ENCODE results near the gene UNC13A. TPM values are rescaled to one million over a fixed set of nuclear protein-coding genes. Genes with fewer than 3 reads are reported as not detected.

Gene UNC13A
- polyA plus RNA-seq, 3 donors = 0.01 TPM; not detected in 2

DNA sequence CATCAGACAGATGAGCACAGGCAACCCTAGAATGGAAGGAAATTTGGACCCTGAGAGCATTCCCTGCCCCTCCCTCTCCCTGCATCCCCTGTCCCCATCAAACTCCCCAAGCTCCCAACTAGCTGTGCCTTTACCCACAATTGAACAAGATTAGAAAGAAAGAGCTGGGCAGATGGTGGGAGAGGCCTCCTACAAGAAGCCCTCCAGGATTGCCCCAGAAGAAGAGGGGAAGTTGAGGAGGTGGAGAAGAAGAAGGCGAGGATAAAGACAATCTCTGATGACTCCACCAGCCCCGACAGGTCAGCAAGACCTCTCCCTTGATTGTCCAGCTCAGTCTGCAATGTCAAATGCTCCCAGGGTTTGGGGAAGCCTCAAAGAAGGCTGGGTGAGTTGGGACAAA lies 11.9 kb downstream of the UNC13A start:
- peaks cover 9 to 24% of the 10 kb centered on the region in 2 donors for H3K27me3 ChIP-seq (ENCODE audit: control insufficient read depth in 2 of 2, insufficient read depth in 2 of 2, low read length in 2 of 2)
- no peak overlapping the region for H2AFZ ChIP-seq (ENCODE audit: insufficient read depth, low read depth, low read length, poor library complexity, severe bottlenecking)
- Mint-ChIP-seq H3K27ac (no peak overlapping the region), H3K4me1 (peaks cover 12% of the 10 kb centered on the region), H3K4me3 (no peak overlapping the region), H3K9me3 (peaks cover 0 to 2% (median 0%) of the 10 kb centered on the region in 7 donors), H3K27me3 (ENCODE audit: low read depth in 3 of 3) (peaks cover 41 to 50% (median 45%) of the 10 kb centered on the region in 3 donors), H3K36me3 (no peaks in the 10 kb centered on the region)
- no peak overlapping the region for H3K27ac ChIP-seq (ENCODE audit: low read depth in 1 of 2, low read length in 2 of 2)
- H3K4me1 ChIP-seq (ENCODE audit: control insufficient read depth in 1 of 2, insufficient read depth in 2 of 2, low read length in 2 of 2) = peaks cover 10 to 11% of the 10 kb centered on the region in 2 donors
- peaks cover 0 to 2% of the 10 kb centered on the region in 2 donors for H3K9me3 ChIP-seq (replicated peaks in 1 of 2; ENCODE audit: control insufficient read depth in 1 of 2, insufficient read depth in 1 of 2, low read length in 2 of 2)
- no peak overlapping the region for H3K4me3 ChIP-seq (replicated peaks in 1 of 3; ENCODE audit: low read depth in 2 of 3, low read length in 3 of 3)
- TF ChIP-seq, protein P1, sequence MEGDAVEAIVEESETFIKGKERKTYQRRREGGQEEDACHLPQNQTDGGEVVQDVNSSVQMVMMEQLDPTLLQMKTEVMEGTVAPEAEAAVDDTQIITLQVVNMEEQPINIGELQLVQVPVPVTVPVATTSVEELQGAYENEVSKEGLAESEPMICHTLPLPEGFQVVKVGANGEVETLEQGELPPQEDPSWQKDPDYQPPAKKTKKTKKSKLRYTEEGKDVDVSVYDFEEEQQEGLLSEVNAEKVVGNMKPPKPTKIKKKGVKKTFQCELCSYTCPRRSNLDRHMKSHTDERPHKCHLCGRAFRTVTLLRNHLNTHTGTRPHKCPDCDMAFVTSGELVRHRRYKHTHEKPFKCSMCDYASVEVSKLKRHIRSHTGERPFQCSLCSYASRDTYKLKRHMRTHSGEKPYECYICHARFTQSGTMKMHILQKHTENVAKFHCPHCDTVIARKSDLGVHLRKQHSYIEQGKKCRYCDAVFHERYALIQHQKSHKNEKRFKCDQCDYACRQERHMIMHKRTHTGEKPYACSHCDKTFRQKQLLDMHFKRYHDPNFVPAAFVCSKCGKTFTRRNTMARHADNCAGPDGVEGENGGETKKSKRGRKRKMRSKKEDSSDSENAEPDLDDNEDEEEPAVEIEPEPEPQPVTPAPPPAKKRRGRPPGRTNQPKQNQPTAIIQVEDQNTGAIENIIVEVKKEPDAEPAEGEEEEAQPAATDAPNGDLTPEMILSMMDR (IDR thresholded peaks at IDR 0.05) = no peak
- no peaks in the 10 kb centered on the region for H3K36me3 ChIP-seq (replicated peaks in 1 of 2; ENCODE audit: control insufficient read depth in 1 of 2, insufficient read depth in 2 of 2, low read length in 2 of 2)
- no peaks in the 10 kb centered on the region for H4K20me1 ChIP-seq (ENCODE audit: insufficient read depth, low read length)
- no peak overlapping the region for H3K4me2 ChIP-seq (replicated peaks; ENCODE audit: extremely low read depth, low read length, poor library complexity, severe bottlenecking)
- intact Hi-C loops (cut with micrococcal nuclease) = no loop called here
- H3K9ac ChIP-seq (ENCODE audit: insufficient read depth, low read length, poor library complexity, severe bottlenecking) = no peak overlapping the region
- no peaks in the 10 kb centered on the region for H3K79me2 ChIP-seq (ENCODE audit: insufficient read depth, low read length)
- no CpG with 5 or more reads among the region's 2 CpGs for WGBS (ENCODE audit: insufficient coverage)
- DNase-seq = no peak

DNA sequence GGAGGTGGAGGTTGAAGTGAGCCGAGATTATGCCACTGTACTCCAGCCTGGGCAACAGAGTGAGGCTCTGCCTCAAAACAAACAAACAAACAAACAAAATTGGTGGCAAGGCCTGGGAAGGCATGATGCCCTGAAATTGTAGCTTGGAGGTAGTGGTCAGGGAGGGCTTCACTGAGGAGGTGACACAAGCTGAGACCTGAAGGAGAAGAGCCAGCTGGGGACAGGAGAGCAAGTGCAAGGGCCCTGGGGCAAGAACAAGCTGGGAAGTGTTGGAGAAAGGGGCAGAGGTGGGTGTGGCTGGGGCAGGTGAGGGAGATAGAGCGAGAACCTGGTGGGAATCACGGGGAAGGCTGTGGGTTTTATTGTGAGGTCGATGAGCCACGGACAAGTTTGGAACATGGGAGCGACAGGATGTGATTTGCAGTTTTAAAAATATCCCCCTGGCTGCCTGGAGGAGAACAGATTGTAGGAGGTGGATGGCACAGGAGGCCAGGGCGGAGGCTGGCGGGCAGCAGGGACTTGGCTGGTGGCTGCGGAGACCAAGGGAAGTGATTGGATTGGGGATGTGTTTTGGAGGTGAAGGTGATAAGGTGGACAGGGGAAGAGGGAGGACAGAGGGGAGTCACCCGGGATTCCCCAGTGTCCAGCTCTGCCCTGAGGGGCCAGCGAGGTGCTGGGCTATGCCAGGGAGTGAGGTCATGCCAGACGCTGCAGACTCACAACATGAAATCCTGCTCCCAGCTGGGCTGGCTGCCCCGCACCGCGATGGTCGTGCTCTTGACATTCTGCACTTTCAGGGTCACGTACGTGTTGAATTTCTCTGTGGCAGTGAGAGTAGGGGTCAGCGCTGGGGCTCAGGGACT lies 14.0 kb downstream of the UNC13A start:
- Histone ChIP-seq H3K27me3 (ENCODE audit: control insufficient read depth in 2 of 2, insufficient read depth in 2 of 2, low read length in 2 of 2) (peaks cover 2 to 3% of the 10 kb centered on the region in 2 donors), H3K4me2 (replicated peaks; ENCODE audit: extremely low read depth, low read length, poor library complexity, severe bottlenecking) (no peak overlapping the region), H3K4me1 (ENCODE audit: control insufficient read depth in 1 of 2, insufficient read depth in 2 of 2, low read length in 2 of 2) (no peaks in the 10 kb centered on the region), H3K79me2 (ENCODE audit: insufficient read depth, low read length) (no peaks in the 10 kb centered on the region), H3K36me3 (replicated peaks in 1 of 2; ENCODE audit: control insufficient read depth in 1 of 2, insufficient read depth in 2 of 2, low read length in 2 of 2) (no peaks in the 10 kb centered on the region), H3K9ac (ENCODE audit: insufficient read depth, low read length, poor library complexity, severe bottlenecking) (no peak overlapping the region), H3K27ac (ENCODE audit: low read depth in 1 of 2, low read length in 2 of 2) (no peak overlapping the region), H3K4me3 (replicated peaks in 1 of 3; ENCODE audit: low read depth in 2 of 3, low read length in 3 of 3) (no peak overlapping the region), H3K9me3 (replicated peaks in 1 of 2; ENCODE audit: control insufficient read depth in 1 of 2, insufficient read depth in 1 of 2, low read length in 2 of 2) (peaks cover 0 to 2% of the 10 kb centered on the region in 2 donors), H4K20me1 (ENCODE audit: insufficient read depth, low read length) (no peaks in the 10 kb centered on the region), H2AFZ (ENCODE audit: insufficient read depth, low read depth, low read length, poor library complexity, severe bottlenecking) (no peak overlapping the region)
- intact Hi-C loops (cut with micrococcal nuclease) = no loop called here
- no peak for DNase-seq
- Mint-ChIP-seq H3K27ac (peak overlapping the region in 3 of 7 donors; percentile 43 to 69 (median 54)), H3K27me3 (ENCODE audit: low read depth in 3 of 3) (peaks cover 25 to 32% (median 26%) of the 10 kb centered on the region in 3 donors), H3K4me1 (no peaks in the 10 kb centered on the region), H3K36me3 (no peaks in the 10 kb centered on the region), H3K4me3 (no peak overlapping the region), H3K9me3 (peaks cover 0 to 2% (median 0%) of the 10 kb centered on the region in 7 donors)
- TF ChIP-seq, protein P1 (IDR thresholded peaks at IDR 0.05) = no peak
- WGBS (ENCODE audit: insufficient coverage) = 81% methylated on average over 17 of the region's 19 CpGs

All from CD14-positive monocyte (primary cell).